Stimulated activated effector memory CD8-positive, alpha-beta T cell treated with anti-CD3 and anti-CD28 coated beads, Interleukin-12 subunit alpha, Interleukin-12 subunit beta, amount 100 ng/mL, for 72 hours (primary cell): Measurements from ENCODE around the gene ZC3H4.

Source experiments
- ATAC-seq: fragments of 150-1000 bp; cut with Tn5 transposase; 2 replicates; pipeline ENCODE4 v1.10.0; 2021
- DNase-seq, 2 donors: peaks; one replicate each; pipeline ENCODE4 v3.0.0; 2021 to 2022; ENCODE audit warnings: low spot score in 2 of 2
- H3K27ac Mint-ChIP-seq: one replicate; pipeline ENCODE4 v1.8.0; 2022; ENCODE audit warnings: mild to moderate bottlenecking, mixed read lengths
- H3K36me3 Mint-ChIP-seq: one replicate; pipeline ENCODE4 v1.8.0; 2022; ENCODE audit warnings: mild to moderate bottlenecking, mixed read lengths
- H3K4me1 Mint-ChIP-seq: one replicate; pipeline ENCODE4 v1.8.0; 2022; ENCODE audit warnings: mixed read lengths
- H3K4me3 Mint-ChIP-seq: one replicate; pipeline ENCODE4 v1.8.0; 2022; ENCODE audit warnings: mild to moderate bottlenecking, mixed read lengths
- H3K9me3 Mint-ChIP-seq: one replicate; pipeline ENCODE4 v1.8.0; 2022; ENCODE audit warnings: mixed read lengths

ZC3H4 gene

DNA sequence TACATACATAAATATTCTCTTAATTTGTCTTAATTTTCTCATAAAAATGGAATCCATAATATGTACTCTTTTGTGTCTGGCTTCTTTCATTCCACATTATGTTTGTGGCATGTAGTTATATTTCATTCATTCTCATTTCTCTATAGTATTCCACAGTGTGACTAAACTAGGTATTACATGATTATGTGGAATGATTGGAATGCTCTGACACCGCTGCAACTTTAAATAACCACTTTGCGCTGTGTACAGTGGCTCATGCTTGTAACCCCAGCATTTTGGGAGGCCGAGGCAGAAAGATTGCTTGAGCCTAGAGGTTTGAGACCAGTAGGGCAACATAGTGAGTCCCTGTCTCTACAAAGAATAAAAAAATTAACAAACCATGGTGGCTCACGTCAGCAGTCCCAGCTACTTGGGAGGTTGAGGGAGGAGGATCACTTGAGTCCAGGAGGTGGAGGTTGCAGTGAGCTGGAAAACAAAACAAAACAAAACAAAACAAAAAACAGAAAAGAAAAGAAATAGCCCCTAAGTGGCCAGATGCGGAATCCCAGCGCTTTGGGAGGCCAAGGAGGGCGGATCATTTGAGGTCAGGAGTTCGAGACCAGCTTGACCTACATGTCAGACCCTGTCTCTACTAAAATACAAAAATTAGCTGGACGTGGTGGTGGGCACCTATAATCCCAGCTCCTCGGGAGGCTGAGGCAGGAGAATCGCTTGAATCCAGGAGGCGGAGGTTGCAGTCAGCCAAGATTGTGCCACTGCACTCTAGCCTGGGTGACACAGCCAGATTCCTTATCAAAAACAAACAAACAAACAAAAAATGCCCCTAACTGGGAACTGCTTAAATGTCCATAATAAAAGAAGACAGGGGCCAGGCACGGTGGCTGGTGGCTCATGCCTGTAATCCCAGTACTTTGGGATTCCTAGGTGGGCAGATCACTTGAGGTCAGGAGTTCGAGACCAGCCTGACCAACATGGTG is 9.1 kb upstream of the ZC3H4 start:
- Mint-ChIP-seq H3K9me3 (no peaks in the 10 kb centered on the region), H3K36me3 (no peaks in the 10 kb centered on the region), H3K27ac (no peak overlapping the region), H3K4me3 (no peak overlapping the region), H3K4me1 (no peaks in the 10 kb centered on the region)
- DNase-seq: no peak
- no peak for ATAC-seq

DNA sequence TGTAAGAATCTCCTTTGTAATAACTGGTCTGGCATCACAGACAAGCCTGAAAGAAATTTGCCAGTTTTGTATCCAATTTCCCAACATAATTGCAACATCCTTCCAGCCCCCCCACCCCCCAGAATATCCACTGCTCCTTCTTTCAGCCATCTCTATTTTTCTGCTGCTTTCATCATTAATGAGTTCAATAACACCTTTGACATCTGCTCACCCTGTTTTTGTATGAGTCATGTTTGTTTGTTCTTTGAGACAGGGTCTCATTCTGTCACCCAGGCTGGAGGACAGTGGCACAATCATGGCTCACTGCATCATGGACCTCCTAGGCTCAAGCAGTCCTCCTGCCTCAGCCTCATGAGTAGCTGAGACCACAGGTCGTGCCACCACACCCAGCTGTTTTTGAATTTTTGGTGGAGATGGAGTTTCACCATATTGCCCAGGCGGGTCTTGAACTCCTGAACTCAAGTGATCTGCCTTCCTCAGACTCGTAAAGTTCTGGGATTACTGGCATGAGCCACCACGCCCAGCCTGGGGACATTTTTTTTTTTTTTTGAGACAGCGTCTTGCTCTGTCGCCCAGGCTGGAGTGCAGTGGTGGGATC is 7.0 kb upstream of the ZC3H4 start:
- no peak for ATAC-seq
- no peak for DNase-seq
- H3K36me3 Mint-ChIP-seq: no peaks in the 10 kb centered on the region
- H3K4me1 Mint-ChIP-seq: no peaks in the 10 kb centered on the region
- no peak overlapping the region for H3K4me3 Mint-ChIP-seq
- no peak overlapping the region for H3K27ac Mint-ChIP-seq
- H3K9me3 Mint-ChIP-seq: no peaks in the 10 kb centered on the region

DNA sequence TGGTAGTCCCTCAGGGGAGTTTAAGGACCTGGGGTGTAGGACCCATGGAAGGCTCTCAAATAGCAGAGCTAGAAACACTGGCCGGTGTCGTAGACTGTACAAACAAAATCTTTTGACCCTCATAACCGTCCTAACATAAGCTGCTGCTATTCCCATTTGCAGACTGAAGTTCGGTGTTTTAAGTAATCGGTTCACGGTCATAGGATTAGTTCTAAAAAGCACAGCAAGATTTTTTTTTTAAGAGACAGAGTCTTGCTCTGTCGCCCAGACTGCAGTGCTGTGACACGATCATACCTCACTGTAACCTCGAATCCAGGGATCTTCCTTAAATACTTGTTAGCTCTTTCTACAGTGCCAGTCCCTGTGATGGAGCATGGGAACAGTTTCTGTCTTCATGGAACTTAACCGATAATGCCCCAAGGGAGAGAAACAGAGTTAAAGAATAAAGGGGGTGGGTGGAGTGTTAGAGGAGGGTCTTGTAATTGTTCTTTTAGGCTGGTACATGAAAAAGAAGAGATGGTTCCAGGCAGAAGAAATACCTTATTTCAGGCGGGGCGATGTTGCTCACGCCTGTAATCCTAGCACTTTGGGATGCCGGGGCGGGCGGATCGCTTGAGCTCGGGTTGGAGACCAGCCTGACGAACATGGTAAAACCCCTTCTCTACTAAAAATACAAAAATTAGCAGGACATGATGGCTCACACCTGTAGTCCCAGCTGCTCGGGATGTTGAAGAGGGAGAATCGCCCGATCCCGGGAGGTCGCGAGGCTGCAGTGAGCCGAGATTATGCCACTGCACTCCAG is 475 bp upstream of the ZC3H4 start:
- Mint-ChIP-seq H3K27ac (peak overlapping the region; percentile 100), H3K9me3 (no peaks in the 10 kb centered on the region), H3K36me3 (peaks cover 54% of the 10 kb centered on the region), H3K4me3 (peak overlapping the region; percentile 95), H3K4me1 (peaks cover 24% of the 10 kb centered on the region)
- DNase-seq (no peak), ATAC-seq (no peak)

DNA sequence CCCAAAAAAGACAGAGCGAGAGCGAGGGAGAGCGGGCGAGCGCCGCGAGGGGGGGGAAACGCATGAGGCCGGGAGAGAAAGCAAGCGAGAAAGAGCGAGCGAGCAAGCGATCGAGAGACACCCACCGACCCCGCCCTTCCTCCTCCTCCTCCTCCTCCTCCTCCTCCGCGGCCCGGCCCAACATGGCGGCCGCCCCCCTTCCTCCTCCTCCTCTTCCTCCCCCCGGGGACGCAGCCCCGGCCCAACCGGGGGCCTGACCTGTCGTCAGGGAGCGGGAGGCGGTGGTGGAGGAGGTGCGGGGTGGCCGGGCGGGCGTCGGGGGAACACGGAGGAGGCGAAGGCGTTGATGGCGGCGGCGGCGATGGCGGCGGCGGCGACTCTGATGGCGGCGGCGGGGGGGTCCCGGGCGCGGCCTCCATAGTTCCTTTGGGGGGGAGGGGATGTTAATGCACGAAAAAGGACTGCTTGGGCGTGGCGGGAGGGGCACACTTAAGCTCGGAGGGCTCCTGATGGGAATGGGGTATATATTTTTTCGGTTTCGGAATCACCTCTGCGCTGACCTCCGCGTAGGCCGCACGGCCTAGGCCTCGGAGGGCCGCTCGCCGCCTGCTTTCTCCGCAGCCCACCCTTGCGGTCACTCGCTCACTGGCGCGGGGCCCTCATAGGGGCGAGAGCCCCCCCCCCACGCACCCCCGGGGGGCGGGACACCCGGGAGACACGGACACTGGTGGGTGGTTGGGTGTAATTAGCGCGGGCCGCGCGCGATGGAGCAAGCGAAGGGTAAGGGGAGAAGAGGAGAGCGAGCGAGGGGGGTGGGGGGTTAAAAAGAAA is 1.2 kb downstream of the ZC3H4 start:
- Mint-ChIP-seq H3K27ac (peak overlapping the region; percentile 100), H3K4me3 (peak overlapping the region; percentile 95), H3K4me1 (peaks cover 41% of the 10 kb centered on the region), H3K9me3 (no peaks in the 10 kb centered on the region), H3K36me3 (peaks cover 70% of the 10 kb centered on the region)
- DNase-seq: peak; percentile 69 to 91
- ATAC-seq: peak; percentile 31

DNA sequence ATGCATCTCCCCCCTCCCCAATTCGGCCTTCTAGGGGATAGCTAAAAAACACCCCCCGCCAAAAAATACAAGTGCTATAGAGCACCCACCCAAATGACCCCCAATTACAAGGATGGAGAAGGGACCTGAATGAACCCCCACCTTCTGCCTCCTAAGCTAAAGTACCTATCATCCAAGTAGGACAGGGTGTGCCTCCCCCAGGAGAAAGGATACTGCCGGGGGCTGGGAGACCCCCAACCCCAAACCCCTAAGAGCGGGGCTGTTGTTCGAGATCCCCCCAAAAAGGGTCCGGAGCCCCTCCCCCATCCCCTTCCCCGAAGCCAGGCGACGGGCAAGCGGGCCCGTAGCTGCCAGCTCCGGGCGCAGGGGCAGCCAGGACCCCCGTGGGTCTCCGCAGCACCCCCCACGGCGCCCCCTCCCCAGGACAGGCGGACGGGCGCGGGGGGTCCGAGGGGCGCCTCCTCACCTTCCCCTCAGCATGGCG is 1.9 kb downstream of the ZC3H4 start:
- H3K36me3 Mint-ChIP-seq: peaks cover 73% of the 10 kb centered on the region
- peak overlapping the region; percentile 100 for H3K27ac Mint-ChIP-seq
- peak overlapping the region; percentile 95 for H3K4me3 Mint-ChIP-seq
- H3K9me3 Mint-ChIP-seq: no peaks in the 10 kb centered on the region
- no peak for ATAC-seq
- peaks cover 47% of the 10 kb centered on the region for H3K4me1 Mint-ChIP-seq
- DNase-seq: no peak

DNA sequence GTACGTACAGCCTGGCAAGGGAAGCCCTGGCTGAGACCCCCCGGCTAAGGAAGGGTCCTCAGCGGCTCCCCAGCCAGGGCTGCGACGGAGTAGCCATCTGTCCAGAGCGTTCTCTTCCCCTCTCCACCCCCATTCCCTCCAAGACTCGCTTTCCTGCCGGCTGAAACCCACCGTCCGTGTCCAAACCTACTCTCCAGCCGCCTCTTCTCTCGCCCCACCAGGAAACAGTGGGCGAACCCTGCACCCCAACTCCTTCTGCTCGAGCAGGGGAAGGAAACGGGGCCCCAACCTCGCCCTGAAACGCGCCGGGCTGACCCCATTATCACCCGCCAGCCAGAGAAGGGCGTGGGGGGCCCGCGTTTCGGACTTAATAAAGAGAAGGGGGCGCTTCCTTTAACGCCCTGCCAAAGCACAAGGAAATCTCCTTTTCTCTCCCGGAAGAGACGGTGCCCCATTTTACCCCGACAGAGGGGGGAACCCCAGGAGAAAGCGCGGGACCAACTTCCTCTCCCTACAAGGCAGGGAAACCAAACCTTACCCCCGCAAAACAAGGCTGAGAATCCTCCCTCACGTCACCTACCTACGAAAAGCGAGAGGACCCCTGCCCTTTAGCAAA is 2.5 kb downstream of the ZC3H4 start:
- Mint-ChIP-seq H3K36me3 (peaks cover 73% of the 10 kb centered on the region), H3K27ac (peak overlapping the region; percentile 100), H3K4me3 (peak overlapping the region; percentile 95), H3K9me3 (no peaks in the 10 kb centered on the region), H3K4me1 (peaks cover 53% of the 10 kb centered on the region)
- ATAC-seq (no peak), DNase-seq (peak; percentile 39 to 82)

DNA sequence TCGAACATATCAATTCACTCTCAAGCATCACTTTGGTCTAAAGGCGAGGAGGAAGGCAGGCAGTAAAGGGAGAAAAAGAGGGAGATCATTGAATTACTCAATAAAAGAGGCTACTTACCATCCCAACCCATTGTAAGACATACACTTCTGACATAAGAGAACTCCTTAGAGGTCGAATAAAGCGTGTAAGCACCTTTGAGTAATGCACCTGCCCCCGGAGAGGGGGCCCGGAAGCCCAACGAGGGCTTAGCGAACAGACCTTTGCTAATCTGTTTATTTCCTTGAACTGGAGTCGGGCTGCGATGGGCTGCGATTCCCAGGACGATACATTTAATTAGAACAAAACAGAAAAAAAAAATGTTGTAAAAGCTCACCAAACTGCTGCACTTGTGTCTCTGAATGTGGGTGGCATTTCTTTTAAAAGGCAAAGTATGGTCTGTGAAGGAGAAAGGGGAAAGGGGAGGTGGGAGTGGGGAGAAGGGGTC is 3.0 kb downstream of the ZC3H4 start:
- H3K4me1 Mint-ChIP-seq: peaks cover 59% of the 10 kb centered on the region
- ATAC-seq (no peak), DNase-seq (no peak)
- H3K4me3 Mint-ChIP-seq: peak overlapping the region; percentile 95
- H3K27ac Mint-ChIP-seq: peak overlapping the region; percentile 100
- peaks cover 77% of the 10 kb centered on the region for H3K36me3 Mint-ChIP-seq
- no peaks in the 10 kb centered on the region for H3K9me3 Mint-ChIP-seq

DNA sequence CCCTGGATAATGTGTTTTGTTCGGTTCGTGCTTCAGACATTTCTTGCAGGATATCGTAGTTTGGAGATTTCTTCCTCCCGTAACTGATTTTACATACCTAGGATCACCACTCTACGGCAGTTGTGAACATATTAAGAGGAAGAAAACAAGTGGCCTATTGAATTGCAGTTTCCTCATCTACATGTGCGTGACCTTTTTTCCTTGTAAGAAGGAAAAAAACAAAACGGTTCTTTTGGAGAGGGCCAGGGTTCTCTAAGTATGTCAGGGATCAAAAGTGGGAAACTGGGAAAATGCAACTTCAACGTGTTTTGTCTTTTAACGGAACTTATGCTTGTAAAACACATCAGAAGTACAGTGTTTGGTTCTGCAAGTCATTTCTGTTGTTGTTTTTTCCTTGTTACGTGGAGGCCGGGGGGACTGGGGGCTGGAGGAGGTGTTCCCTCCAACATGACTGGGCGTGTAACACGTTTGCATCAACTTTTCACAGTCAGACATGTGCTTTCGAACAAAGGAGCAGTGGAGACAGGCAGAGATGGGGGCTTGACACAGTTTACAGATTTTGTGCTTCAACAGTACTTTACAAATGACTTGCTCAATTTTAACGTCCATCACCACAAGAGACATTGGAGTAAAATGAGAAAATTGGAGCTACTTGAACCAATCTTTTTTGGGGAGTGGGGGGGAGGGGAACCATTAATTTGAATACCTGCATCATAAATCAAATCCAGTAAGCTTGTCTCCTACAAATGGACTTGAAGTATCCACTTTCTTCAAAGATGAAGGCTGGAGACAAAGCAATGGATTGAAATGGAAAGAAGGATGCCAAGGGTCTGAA is 3.8 kb downstream of the ZC3H4 start:
- Mint-ChIP-seq H3K4me1 (peaks cover 62% of the 10 kb centered on the region), H3K4me3 (peak overlapping the region; percentile 95), H3K27ac (peak overlapping the region; percentile 100), H3K9me3 (no peaks in the 10 kb centered on the region), H3K36me3 (peaks cover 80% of the 10 kb centered on the region)
- DNase-seq (peak; percentile 37 to 83), ATAC-seq (peak; percentile 9)

DNA sequence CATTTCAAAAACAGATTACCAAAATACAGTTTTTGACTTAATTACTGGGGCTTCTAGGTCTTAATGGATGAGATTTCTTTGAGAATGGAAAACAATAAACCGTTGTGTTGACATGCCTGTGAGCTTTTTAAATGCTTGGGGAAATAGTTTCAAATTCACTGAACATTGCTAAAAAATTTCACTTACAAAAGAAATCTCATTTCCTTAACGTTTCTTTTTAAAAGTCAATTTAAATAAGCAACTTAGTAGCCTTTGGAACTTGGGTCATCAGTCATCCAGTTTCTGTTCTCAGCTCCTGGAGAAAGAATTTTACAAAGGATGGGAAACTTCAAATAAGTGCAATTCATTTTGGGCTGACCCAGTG is 4.4 kb downstream of the ZC3H4 start:
- Mint-ChIP-seq H3K36me3 (peaks cover 78% of the 10 kb centered on the region), H3K4me1 (peaks cover 61% of the 10 kb centered on the region), H3K9me3 (no peaks in the 10 kb centered on the region), H3K27ac (peak overlapping the region; percentile 100), H3K4me3 (peak overlapping the region; percentile 95)
- ATAC-seq (no peak), DNase-seq (no peak)

DNA sequence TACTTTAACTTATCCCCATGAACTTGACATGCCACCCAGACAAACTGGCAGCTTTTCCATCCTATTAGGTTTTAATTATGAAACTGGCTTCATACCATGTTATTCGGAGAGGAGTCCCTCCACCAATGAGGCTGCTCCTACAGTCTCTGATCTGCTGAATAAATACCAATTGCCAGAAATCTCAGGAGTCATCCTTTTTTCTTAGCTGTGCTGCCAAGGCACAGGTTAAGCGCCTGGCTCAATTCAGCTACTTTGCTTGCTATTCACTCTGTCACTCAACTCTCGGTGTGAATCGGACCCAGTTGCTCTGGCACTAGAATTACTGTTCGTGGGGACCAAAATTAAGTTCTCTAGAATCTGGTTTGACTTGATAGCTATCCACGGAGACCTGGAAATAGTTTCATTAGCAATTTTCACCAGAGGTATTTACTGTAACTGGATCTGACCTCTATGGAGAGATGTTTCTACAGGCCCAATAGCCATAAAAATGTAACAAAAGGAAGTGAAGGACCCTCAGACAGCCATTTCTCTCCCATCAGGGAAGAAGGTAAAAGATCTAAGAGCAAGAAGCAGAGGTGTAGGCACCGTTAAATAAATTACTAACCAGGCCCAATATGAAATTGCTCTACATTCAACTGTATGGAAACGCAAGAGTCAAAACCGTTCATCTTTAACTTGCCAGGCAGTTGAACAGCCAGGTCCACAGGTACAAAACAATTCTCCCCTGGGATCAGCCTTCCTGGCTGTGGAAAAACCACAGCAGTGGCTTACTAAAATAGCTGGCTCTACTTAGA is 5.4 kb downstream of the ZC3H4 start:
- no peak for DNase-seq
- peaks cover 68% of the 10 kb centered on the region for H3K36me3 Mint-ChIP-seq
- H3K4me3 Mint-ChIP-seq: peak overlapping the region; percentile 95
- H3K9me3 Mint-ChIP-seq: no peaks in the 10 kb centered on the region
- H3K4me1 Mint-ChIP-seq: peaks cover 51% of the 10 kb centered on the region
- ATAC-seq: no peak
- H3K27ac Mint-ChIP-seq: peak overlapping the region; percentile 100

DNA sequence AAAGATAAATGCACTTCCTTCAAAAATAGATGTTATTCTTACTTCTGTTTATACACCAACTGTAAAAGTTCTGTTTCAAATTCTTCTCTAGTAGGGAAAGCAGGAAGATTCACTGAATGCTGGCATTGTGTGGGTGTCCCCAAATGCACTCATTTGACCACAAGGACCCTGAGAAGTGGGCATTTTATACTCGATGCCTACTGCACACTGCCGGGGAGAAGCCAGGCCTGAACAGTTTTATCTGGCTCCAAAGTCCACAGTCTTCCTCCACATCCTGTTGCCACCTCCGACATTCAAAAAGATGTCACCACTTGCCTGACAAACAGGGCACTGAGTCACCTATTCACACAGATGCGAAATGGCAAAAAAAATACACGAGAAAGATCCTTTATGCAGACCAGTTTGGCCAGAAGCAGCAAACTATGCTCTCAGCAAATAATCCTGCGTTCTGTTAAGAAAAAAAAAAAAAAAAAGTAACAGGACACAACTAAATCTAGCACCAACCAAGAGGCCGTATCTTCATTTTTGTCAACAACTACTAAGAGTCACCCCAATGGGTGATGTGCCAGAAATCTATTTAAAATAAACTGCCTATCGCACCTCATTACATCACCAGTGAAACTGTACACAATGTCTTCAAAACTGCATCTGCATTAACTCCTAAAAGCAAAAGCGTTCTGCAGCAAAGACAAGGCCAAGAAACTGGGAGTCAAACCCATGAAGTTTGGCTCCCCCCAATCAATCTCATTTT is 6.2 kb downstream of the ZC3H4 start:
- peak overlapping the region; percentile 95 for H3K4me3 Mint-ChIP-seq
- peak; percentile 67 for ATAC-seq

DNA sequence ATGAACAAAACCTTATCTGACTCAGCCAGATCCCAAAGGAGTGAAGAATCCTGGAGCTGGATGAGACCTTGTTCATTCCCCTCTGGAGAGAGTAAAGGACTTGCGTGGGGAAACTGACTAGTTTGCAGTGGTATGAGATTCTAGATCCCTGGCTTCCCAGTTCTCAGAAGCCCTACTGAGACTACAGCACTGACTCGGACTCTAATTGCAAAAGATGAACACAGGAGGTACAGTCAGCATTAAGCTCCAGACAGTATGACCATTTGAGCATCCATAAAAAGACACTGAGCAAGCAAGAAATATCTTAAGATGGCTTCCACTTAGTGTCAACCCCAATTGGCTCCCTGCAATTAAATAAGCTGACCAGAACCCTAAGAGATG is 6.8 kb downstream of the ZC3H4 start:
- no peak for ATAC-seq
- H3K9me3 Mint-ChIP-seq: no peaks in the 10 kb centered on the region
- no peak for DNase-seq
- peak overlapping the region; percentile 95 for H3K4me3 Mint-ChIP-seq
- peak overlapping the region; percentile 100 for H3K27ac Mint-ChIP-seq
- H3K36me3 Mint-ChIP-seq: peaks cover 58% of the 10 kb centered on the region
- peaks cover 56% of the 10 kb centered on the region for H3K4me1 Mint-ChIP-seq

More for the DNA sequence above, 6.2 kb downstream of the ZC3H4 start:
- Mint-ChIP-seq H3K27ac (peak overlapping the region; percentile 100), H3K36me3 (peaks cover 60% of the 10 kb centered on the region), H3K9me3 (no peaks in the 10 kb centered on the region), H3K4me1 (peaks cover 51% of the 10 kb centered on the region)
- peak; percentile 15 to 69 for DNase-seq
